Mammary epithelial cell (primary cell): Measurements from ENCODE around the gene ZNF408.

Experiments
- EZH2 ChIP-seq: IDR thresholded peaks from 2 replicates; pipeline ENCODE4 v1.6.1; 2012; ENCODE audit warnings: low read length, inconsistent platforms, borderline replicate concordance
- TF ChIP-seq, protein P1 (sequence below), 2 donors: IDR thresholded peaks in 1 of 2; conservative IDR thresholded peaks in 1 of 2; 2 replicates each; pipeline ENCODE4 v1.5.1; 2011 to 2012; ENCODE audit warnings: inconsistent platforms in 2 of 2, low read length in 2 of 2, mild to moderate bottlenecking in 2 of 2, control low read depth in 1 of 2, low read depth in 1 of 2; ENCODE audit not compliant: insufficient read depth in 1 of 2; ENCODE audit errors: extremely low read depth in 1 of 2

DNA sequence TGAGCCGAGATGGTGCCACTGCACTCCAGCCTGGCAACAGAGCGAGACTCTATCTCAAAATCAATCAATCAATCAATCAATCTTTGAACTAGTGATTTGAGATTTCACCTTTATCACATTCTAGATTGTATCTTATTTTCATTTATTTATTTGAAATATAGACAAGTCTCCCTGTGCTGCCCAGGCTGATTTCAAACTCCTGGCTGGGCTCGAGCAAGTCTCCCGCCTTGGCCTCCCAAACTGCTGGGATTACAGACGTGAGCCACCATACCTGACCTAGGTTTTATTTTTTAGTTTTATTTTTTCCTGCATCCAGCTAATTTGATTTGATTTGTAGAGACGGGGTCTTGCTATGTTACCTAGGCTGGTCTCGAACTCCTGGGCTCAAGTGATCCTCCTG lies 35.3 kb downstream of the ZNF408 start:
- TF ChIP-seq, protein P1, sequence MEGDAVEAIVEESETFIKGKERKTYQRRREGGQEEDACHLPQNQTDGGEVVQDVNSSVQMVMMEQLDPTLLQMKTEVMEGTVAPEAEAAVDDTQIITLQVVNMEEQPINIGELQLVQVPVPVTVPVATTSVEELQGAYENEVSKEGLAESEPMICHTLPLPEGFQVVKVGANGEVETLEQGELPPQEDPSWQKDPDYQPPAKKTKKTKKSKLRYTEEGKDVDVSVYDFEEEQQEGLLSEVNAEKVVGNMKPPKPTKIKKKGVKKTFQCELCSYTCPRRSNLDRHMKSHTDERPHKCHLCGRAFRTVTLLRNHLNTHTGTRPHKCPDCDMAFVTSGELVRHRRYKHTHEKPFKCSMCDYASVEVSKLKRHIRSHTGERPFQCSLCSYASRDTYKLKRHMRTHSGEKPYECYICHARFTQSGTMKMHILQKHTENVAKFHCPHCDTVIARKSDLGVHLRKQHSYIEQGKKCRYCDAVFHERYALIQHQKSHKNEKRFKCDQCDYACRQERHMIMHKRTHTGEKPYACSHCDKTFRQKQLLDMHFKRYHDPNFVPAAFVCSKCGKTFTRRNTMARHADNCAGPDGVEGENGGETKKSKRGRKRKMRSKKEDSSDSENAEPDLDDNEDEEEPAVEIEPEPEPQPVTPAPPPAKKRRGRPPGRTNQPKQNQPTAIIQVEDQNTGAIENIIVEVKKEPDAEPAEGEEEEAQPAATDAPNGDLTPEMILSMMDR (conservative IDR thresholded peaks at IDR 0.05 in 1 of 2, IDR thresholded peaks at IDR 0.05 in 1 of 2; ENCODE audit: extremely low read depth in 1 of 2, insufficient read depth in 1 of 2, low read depth in 1 of 2, low read length in 2 of 2): no peak
- no peak for TF ChIP-seq EZH2
